GM12878 (cell line): ENCODE measurements around the gene TOLLIP. TPM values are rescaled to one million over a fixed set of nuclear protein-coding genes. Genes with fewer than 3 reads are reported as not detected.

Experiments used
- ATAC-seq: fragments of 200-7000 bp; cut with Tn5 transposase; 3 replicates; pipeline ENCODE4 v1.9.1; 2020; ENCODE audit warnings: mild to moderate bottlenecking, moderate library complexity
- BruUV-seq: library from RNA; stranded (reverse); fragments of 400-500 nt; replicated peaks from 2 replicates; lab custom pipeline; 2021; lab: Mats Ljungman, UMichigan
- CTCF ChIA-PET: fragments of 300-600 bp; sonication (Branson Sonifier 250); formaldehyde crosslinking; extraction: SDS; loops from one replicate; lab custom pipeline; 2021; ENCODE audit warnings: inconsistent platforms; lab: Yijun Ruan, JAX
- POLR2A ChIA-PET: fragments of 350-600 bp; formaldehyde crosslinking; extraction: SDS; loops from one replicate; lab custom pipeline; 2021; ENCODE audit warnings: inconsistent platforms; lab: Charles Lee
- RAD21 ChIA-PET: fragments of 300-600 bp; sonication (Branson Sonifier 250); formaldehyde crosslinking; loops from one replicate; lab custom pipeline; 2023; ENCODE audit warnings: antibody characterized with exemption; ENCODE audit not compliant: unreplicated experiment; lab: Charles Lee
- SMC1A ChIA-PET: fragments of 300-600 bp; sonication (Branson Sonifier 250); formaldehyde crosslinking; loops from one replicate; lab custom pipeline; 2023; ENCODE audit not compliant: unreplicated experiment, uncharacterized antibody; lab: Charles Lee
- DNase-seq: peaks from one replicate; pipeline ENCODE4 v3.0.0-alpha.2; 2011; ENCODE audit warnings: low read depth, low spot score
- FAIRE-seq: peaks from 3 replicates; lab custom pipeline; 2011; peaks lifted over from hg19 to GRCh38; lab: Jason Lieb, UNC
- H2AFZ ChIP-seq: 2 replicates; pipeline ENCODE4 v1.6.0; 2011; ENCODE audit warnings: low read depth, low read length, control low read depth; ENCODE audit not compliant: control insufficient read depth
- H3K27ac ChIP-seq: 2 replicates; pipeline ENCODE4 v1.5.1; 2011; ENCODE audit warnings: control low read depth; ENCODE audit not compliant: control insufficient read depth, insufficient read depth
- H3K27me3 ChIP-seq, 2 experiments: replicated peaks in 1 of 2; 2 replicates each; pipeline versions ENCODE4 v1.6.0 to v1.6.1; 2011; ENCODE audit warnings: low read length in 1 of 2; ENCODE audit not compliant: control insufficient read depth in 2 of 2, insufficient read depth in 2 of 2
- H3K36me3 ChIP-seq, 2 experiments: 2 replicates each; pipeline ENCODE4 v1.5.1; 2011; ENCODE audit warnings: low read length in 1 of 2; ENCODE audit not compliant: control insufficient read depth in 2 of 2, insufficient read depth in 2 of 2
- H3K4me1 ChIP-seq: 2 replicates; pipeline ENCODE4 v1.6.1; 2011; ENCODE audit warnings: mild to moderate bottlenecking, low read length, moderate library complexity, mixed read lengths; ENCODE audit not compliant: control insufficient read depth, insufficient read depth
- H3K4me2 ChIP-seq: 2 replicates; pipeline ENCODE4 v1.6.0; 2011; ENCODE audit warnings: control low read depth; ENCODE audit not compliant: control insufficient read depth, insufficient read depth
- H3K4me3 ChIP-seq: fragments of 200-600 bp; sonication (generic); 2 replicates; pipeline ENCODE4 v1.5.1; 2016
- H3K79me2 ChIP-seq: 2 replicates; pipeline ENCODE4 v1.6.0; 2011; ENCODE audit warnings: low read length; ENCODE audit not compliant: control insufficient read depth, insufficient read depth
- H3K9ac ChIP-seq: 2 replicates; pipeline ENCODE4 v1.8.0; 2011; ENCODE audit warnings: low read length, control low read depth, mixed read lengths; ENCODE audit not compliant: control insufficient read depth, insufficient read depth
- H3K9me3 ChIP-seq: replicated peaks from 3 replicates; pipeline ENCODE4 v1.5.1; 2011; ENCODE audit warnings: mild to moderate bottlenecking, low read length; ENCODE audit not compliant: control insufficient read depth, insufficient read depth
- H4K20me1 ChIP-seq: 2 replicates; pipeline ENCODE4 v1.6.0; 2011; ENCODE audit not compliant: control insufficient read depth, insufficient read depth
- CBFB ChIP-seq: IDR thresholded peaks from 2 replicates; pipeline ENCODE4 v1.6.1; 2016; ENCODE audit warnings: antibody characterized with exemption, low read depth
- CHD4 ChIP-seq: fragments of 200-600 bp; sonication (generic); IDR thresholded peaks from 2 replicates; pipeline ENCODE4 v1.6.1; 2016; ENCODE audit warnings: mild to moderate bottlenecking
- CREM ChIP-seq: IDR thresholded peaks from 2 replicates; pipeline ENCODE4 v1.6.1; 2014; ENCODE audit warnings: antibody characterized with exemption, low read depth
- E4F1 ChIP-seq: fragments of 450-650 bp; IDR thresholded peaks from 2 replicates; pipeline ENCODE4 v1.6.1; 2018; ENCODE audit warnings: borderline replicate concordance, mild to moderate bottlenecking; ENCODE audit not compliant: partially characterized antibody
- IRF5 ChIP-seq: fragments of 450-650 bp; IDR thresholded peaks from 2 replicates; pipeline ENCODE4 v1.6.1; 2017; ENCODE audit warnings: borderline replicate concordance
- KDM1A ChIP-seq: fragments of 200-600 bp; sonication (generic); IDR thresholded peaks from 2 replicates; pipeline ENCODE4 v1.6.1; 2016; ENCODE audit warnings: borderline replicate concordance
- KLF5 ChIP-seq: fragments of 450-650 bp; IDR thresholded peaks from 2 replicates; pipeline ENCODE4 v1.6.1; 2014; ENCODE audit warnings: mild to moderate bottlenecking; ENCODE audit not compliant: partially characterized antibody
- NFYA ChIP-seq: IDR thresholded peaks from 2 replicates; pipeline ENCODE4 v1.6.1; 2011; ENCODE audit warnings: low read depth, mild to moderate bottlenecking, low read length, improper control_type of control experiment, borderline replicate concordance
- NR2F1 ChIP-seq: fragments of 450-650 bp; conservative IDR thresholded peaks from 2 replicates; pipeline ENCODE4 v1.6.1; 2017; ENCODE audit warnings: mild to moderate bottlenecking
- RAD21 ChIP-seq: IDR thresholded peaks from 2 replicates; pipeline ENCODE4 v1.6.1; 2011; ENCODE audit warnings: mild to moderate bottlenecking, low read depth, low read length, moderate library complexity; ENCODE audit not compliant: insufficient read depth
- SMAD5 ChIP-seq: IDR thresholded peaks from 2 replicates; pipeline ENCODE4 v1.6.1; 2016; ENCODE audit warnings: antibody characterized with exemption, low read depth
- ZNF687 ChIP-seq: fragments of 450-650 bp; IDR thresholded peaks from 2 replicates; pipeline ENCODE4 v1.6.1; 2017; ENCODE audit warnings: mild to moderate bottlenecking, moderate library complexity
- ZSCAN29 ChIP-seq: fragments of 450-650 bp; IDR thresholded peaks from 2 replicates; pipeline ENCODE4 v1.6.1; 2017; ENCODE audit warnings: mild to moderate bottlenecking, moderate library complexity
- ZZZ3 ChIP-seq: IDR thresholded peaks from 2 replicates; pipeline ENCODE4 v1.6.1; 2011; ENCODE audit warnings: low read depth; ENCODE audit not compliant: control insufficient read depth, insufficient read length
- WGBS: methylation state at CpG from one replicate; pipeline ENCODE4 v1.1.6; 2016; ENCODE audit warnings: low lambda C conversion rate; ENCODE audit not compliant: insufficient replicate concordance, insufficient coverage; ENCODE audit errors: missing lambda C conversion rate; 5-methylcytosine and 5-hydroxymethylcytosine counted together
- in situ Hi-C: fragments of 300-500 bp; cut with MboI; formaldehyde crosslinking; loops from 9 replicates; pipeline ENCODE4 v1.14.3; 2018; ENCODE audit warnings: mixed read lengths
- intact Hi-C: fragments of 100-400 bp; cut with micrococcal nuclease; formaldehyde crosslinking; loops from one replicate; pipeline ENCODE4 v1.14.2; 2022; ENCODE audit not compliant: unreplicated experiment
- polyA plus RNA-seq, 11 experiments: library from polyadenylated mRNA; depleted of rRNA in 4 of 11; unstranded in 6 of 11; stranded (reverse) in 5 of 11; fragments of >200 nt; fragmentation: Nextera tagmentation in 4 of 11; fragmentation: Illumina TruSeq in 1 of 11; extraction: Ambion mirVana in 4 of 11; extraction: Trizol in 1 of 11; gene quantifications; 1 replicate in 1 of 11; 2 replicates in 10 of 11; pipeline versions ENCODE4 v1.2.1 to v1.2.3, GENCODE V29; 2011 to 2016; ENCODE audit warnings: inconsistent platforms in 2 of 11, missing spikeins in 2 of 11, low read depth in 1 of 11
- total RNA-seq, 4 experiments: library from RNA; depleted of rRNA in 3 of 4; stranded (reverse); fragments of >200 nt in 3 of 4; fragmentation: Illumina TruSeq in 1 of 4; extraction: Trizol in 1 of 4; gene quantifications; 2 replicates each; pipeline versions ENCODE4 v1.2.1 to v1.2.3, GENCODE V29; 2013 to 2021
- TF ChIP-seq, protein P1 (sequence below): fragments of 150-350 bp; IDR thresholded peaks from 2 replicates; pipeline ENCODE4 v1.6.1; 2014; ENCODE audit warnings: mild to moderate bottlenecking, low read depth, low read length

The TOLLIP gene
- total and polyA plus RNA-seq, 10 of the 15 experiments (the other 5 are each of a cell fraction or from before 2014, with no cell fraction given): 0.47 to 39.5 (median 21.6) TPM

- POLR2A ChIA-PET: no interaction called here
- Histone ChIP-seq H2AFZ (no peak overlapping the region), H3K36me3 (no peaks in the 10 kb centered on the region), H3K9ac (no peak overlapping the region), H3K27me3 (no peaks in the 10 kb centered on the region), H3K27ac (no peak overlapping the region), H4K20me1 (no peaks in the 10 kb centered on the region), H3K4me2 (no peak overlapping the region), H3K9me3 (no peaks in the 10 kb centered on the region; the same call in 2 of the 3 replicates), H3K4me3 (no peak overlapping the region), H3K4me1 (no peaks in the 10 kb centered on the region), H3K79me2 (no peaks in the 10 kb centered on the region)
- BruUV-seq: no TSS peak
- in situ Hi-C loops: no loop called here
- FAIRE-seq (no peak), ATAC-seq (no peak), DNase-seq (no peak)
- CTCF ChIA-PET: no interaction called here
- RAD21 ChIA-PET: no interaction called here
- intact Hi-C loops: no loop called here
- SMC1A ChIA-PET: no interaction called here
- WGBS: 39% methylated on average over 21 of the region's 23 CpGs
- TF ChIP-seq IRF5: no peak
- TF ChIP-seq RAD21: no peak
- no peak for TF ChIP-seq NR2F1
- TF ChIP-seq, protein P1, sequence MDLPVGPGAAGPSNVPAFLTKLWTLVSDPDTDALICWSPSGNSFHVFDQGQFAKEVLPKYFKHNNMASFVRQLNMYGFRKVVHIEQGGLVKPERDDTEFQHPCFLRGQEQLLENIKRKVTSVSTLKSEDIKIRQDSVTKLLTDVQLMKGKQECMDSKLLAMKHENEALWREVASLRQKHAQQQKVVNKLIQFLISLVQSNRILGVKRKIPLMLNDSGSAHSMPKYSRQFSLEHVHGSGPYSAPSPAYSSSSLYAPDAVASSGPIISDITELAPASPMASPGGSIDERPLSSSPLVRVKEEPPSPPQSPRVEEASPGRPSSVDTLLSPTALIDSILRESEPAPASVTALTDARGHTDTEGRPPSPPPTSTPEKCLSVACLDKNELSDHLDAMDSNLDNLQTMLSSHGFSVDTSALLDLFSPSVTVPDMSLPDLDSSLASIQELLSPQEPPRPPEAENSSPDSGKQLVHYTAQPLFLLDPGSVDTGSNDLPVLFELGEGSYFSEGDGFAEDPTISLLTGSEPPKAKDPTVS: no peak
- no peak for TF ChIP-seq KDM1A
- TF ChIP-seq SMAD5: no peak
- no peak for TF ChIP-seq E4F1
- no peak for TF ChIP-seq CBFB
- no peak for TF ChIP-seq NFYA
- TF ChIP-seq CREM: no peak
- no peak for TF ChIP-seq ZNF687
- TF ChIP-seq ZZZ3: no peak
- no peak for TF ChIP-seq ZSCAN29
- no peak for TF ChIP-seq CHD4
- TF ChIP-seq KLF5: no peak
Observed at GRCh38 chr11:1235306-1235900, 74.0 kb downstream of the TOLLIP start.
